GM21526 (cell line): ENCODE measurements around the gene DYSF.

Source experiments
- ATAC-seq: cut with Tn5 transposase; IDR thresholded peaks from one replicate; pipeline ENCODE4 v1.9.1; 2021; ENCODE audit warnings: moderate library complexity; ENCODE audit not compliant: unreplicated experiment, low FRiP score

DYSF gene

GRCh38 chr2:71521436-71521950 lies 68.1 kb downstream of the DYSF start:
- no peak for ATAC-seq

- ATAC-seq: no peak
Observed at GRCh38 chr2:71524476-71524875, 71.1 kb downstream of the DYSF start.

GRCh38 chr2:71526141-71526540 lies 72.8 kb downstream of the DYSF start:
- no peak for ATAC-seq

GRCh38 chr2:71526975-71527374 lies 73.6 kb downstream of the DYSF start:
- no peak for ATAC-seq

GRCh38 chr2:71528131-71528591 lies 74.8 kb downstream of the DYSF start:
- ATAC-seq: no peak

- ATAC-seq: no peak
Observed at GRCh38 chr2:71528749-71529148, 75.4 kb downstream of the DYSF start.

- ATAC-seq: no peak
Observed at GRCh38 chr2:71530211-71530610, 76.8 kb downstream of the DYSF start.

- ATAC-seq: no peak
Observed at GRCh38 chr2:71530641-71531332, 77.4 kb downstream of the DYSF start.

- no peak for ATAC-seq
Observed at GRCh38 chr2:71531522-71532047, 78.2 kb downstream of the DYSF start.

GRCh38 chr2:71532327-71532726 lies 79.0 kb downstream of the DYSF start:
- ATAC-seq: no peak

GRCh38 chr2:71534201-71534600 lies 80.8 kb downstream of the DYSF start:
- ATAC-seq: no peak

GRCh38 chr2:71534826-71535225 lies 81.5 kb downstream of the DYSF start:
- ATAC-seq: no peak

GRCh38 chr2:71535526-71535925 lies 82.2 kb downstream of the DYSF start:
- no peak for ATAC-seq

GRCh38 chr2:71536226-71536671 lies 82.9 kb downstream of the DYSF start:
- no peak for ATAC-seq

GRCh38 chr2:71538241-71538640 lies 84.9 kb downstream of the DYSF start:
- ATAC-seq: no peak

- no peak for ATAC-seq
Observed at GRCh38 chr2:71538656-71539265, 85.4 kb downstream of the DYSF start.

- no peak for ATAC-seq
Observed at GRCh38 chr2:71540818-71541217, 87.5 kb downstream of the DYSF start.

GRCh38 chr2:71544919-71545571 lies 91.7 kb downstream of the DYSF start:
- no peak for ATAC-seq

- no peak for ATAC-seq
Observed at GRCh38 chr2:71545572-71546274, 92.4 kb downstream of the DYSF start.

- ATAC-seq: no peak
Observed at GRCh38 chr2:71546275-71546638, 92.9 kb downstream of the DYSF start.
